ENCODE data around the gene ZNF14. TPM values are rescaled to one million over a fixed set of nuclear protein-coding genes. Genes with fewer than 3 reads are reported as not detected.

The ZNF14 gene
- polyA plus RNA-seq, 10 donors, result 4.2 to 6.0 (median 5.2) TPM

Other genes with a start within 250 kb of the ZNF14 start
- gene TSSK6, start 217.6 kb downstream of the ZNF14 start, polyA plus RNA-seq (ENCODE audit: insufficient read length in 10 of 10), result under 1 TPM; 0.29 to 0.75 (median 0.42) TPM
- 100 to 1,000 TPM; 146 to 246 (median 175) TPM for gene NDUFA13, start 216.9 kb downstream of the ZNF14 start, polyA plus RNA-seq (ENCODE audit: insufficient read length in 10 of 10)
- 10 to 100 TPM in 1 of 10 donors, 1 to 10 TPM in 9; 2.8 to 11.4 (median 5.8) TPM for gene YJEFN3, start 204.2 kb downstream of the ZNF14 start, polyA plus RNA-seq (ENCODE audit: insufficient read length in 10 of 10)
- 10 to 100 TPM in 1 of 10 donors, 1 to 10 TPM in 6, under 1 TPM in 3; 0.36 to 10.8 (median 3.6) TPM for gene CILP2, start 194.8 kb downstream of the ZNF14 start, polyA plus RNA-seq (ENCODE audit: insufficient read length in 10 of 10)
- gene PBX4, start 114.4 kb downstream of the ZNF14 start, polyA plus RNA-seq (ENCODE audit: insufficient read length in 10 of 10), result 1 to 10 TPM in 9 of 10 donors, under 1 TPM in 1; 0.87 to 3.0 (median 1.8) TPM
- 10 to 100 TPM in 1 of 10 donors, 1 to 10 TPM in 9; 2.8 to 11.6 (median 4.6) TPM for gene LPAR2, start 104.9 kb downstream of the ZNF14 start, polyA plus RNA-seq (ENCODE audit: insufficient read length in 10 of 10)
- 1 to 10 TPM; 1.9 to 4.9 (median 2.9) TPM for gene GMIP, start 89.5 kb downstream of the ZNF14 start, polyA plus RNA-seq (ENCODE audit: insufficient read length in 10 of 10)
- gene ATP13A1, start 69.4 kb downstream of the ZNF14 start, polyA plus RNA-seq (ENCODE audit: insufficient read length in 10 of 10), result 10 to 100 TPM; 16.8 to 32.3 (median 26.9) TPM
- gene ZNF101, start 64.3 kb downstream of the ZNF14 start, polyA plus RNA-seq (ENCODE audit: insufficient read length in 10 of 10), result 1 to 10 TPM; 4.8 to 8.2 (median 6.9) TPM
- gene ZNF506, start 88.6 kb upstream of the ZNF14 start, polyA plus RNA-seq (ENCODE audit: insufficient read length in 10 of 10), result 10 to 100 TPM; 11.7 to 22.9 (median 17.5) TPM
- 10 to 100 TPM; 11.3 to 18.4 (median 12.6) TPM for gene ZNF253, start 132.8 kb upstream of the ZNF14 start, polyA plus RNA-seq (ENCODE audit: insufficient read length in 10 of 10)
- gene ZNF93, start 167.8 kb upstream of the ZNF14 start, polyA plus RNA-seq (ENCODE audit: insufficient read length in 10 of 10), result 10 to 100 TPM in 9 of 10 donors, 1 to 10 TPM in 1; 7.5 to 15.4 (median 10.7) TPM